ENCODE data around the gene WASF3. TPM values are rescaled to one million over a fixed set of nuclear protein-coding genes. Genes with fewer than 3 reads are reported as not detected.

WASF3 gene
- total and polyA plus RNA-seq, 2 donors = 0.42 to 2.7 TPM

- DNase-seq (ENCODE audit: low read depth in 6 of 9, low spot score in 9 of 9) = no peak
- Histone ChIP-seq H3K27me3 (ENCODE audit: control insufficient read depth in 2 of 2, insufficient read depth in 1 of 2, low read length in 1 of 2) (no peaks in the 10 kb centered on the region), H3K9me3 (ENCODE audit: control insufficient read depth in 2 of 2, insufficient read depth in 1 of 2, low read length in 1 of 2) (no peaks in the 10 kb centered on the region), H3K4me1 (ENCODE audit: control insufficient read depth in 2 of 2, insufficient read depth in 2 of 2, low read length in 2 of 2) (no peaks in the 10 kb centered on the region), H3K4me3 (ENCODE audit: low read length in 2 of 2) (no peak overlapping the region), H3K36me3 (ENCODE audit: control insufficient read depth in 2 of 2, insufficient read depth in 2 of 2, low read length in 1 of 2) (no peaks in the 10 kb centered on the region), H3K27ac (ENCODE audit: low read depth in 1 of 2, low read length in 1 of 2) (no peak overlapping the region)
- 84% methylated on average over 4 of the region's 4 CpGs for WGBS
Measured at GRCh38 chr13:26656919-26657318, 99.4 kb downstream of the WASF3 start.

GRCh38 chr13:26658448-26659385 lies 101.2 kb downstream of the WASF3 start:
- H3K27ac ChIP-seq (ENCODE audit: low read depth in 1 of 2, low read length in 1 of 2) = no peak overlapping the region
- no peak for DNase-seq (ENCODE audit: low read depth in 6 of 9, low spot score in 9 of 9)
- no peaks in the 10 kb centered on the region for H3K27me3 ChIP-seq (ENCODE audit: control insufficient read depth in 2 of 2, insufficient read depth in 1 of 2, low read length in 1 of 2)
- H3K4me3 ChIP-seq (ENCODE audit: low read length in 2 of 2) = no peak overlapping the region
- H3K36me3 ChIP-seq (ENCODE audit: control insufficient read depth in 2 of 2, insufficient read depth in 2 of 2, low read length in 1 of 2) = no peaks in the 10 kb centered on the region
- no peaks in the 10 kb centered on the region for H3K9me3 ChIP-seq (ENCODE audit: control insufficient read depth in 2 of 2, insufficient read depth in 1 of 2, low read length in 1 of 2)
- 89% methylated on average over 4 of the region's 4 CpGs for WGBS
- H3K4me1 ChIP-seq (ENCODE audit: control insufficient read depth in 2 of 2, insufficient read depth in 2 of 2, low read length in 2 of 2) = no peaks in the 10 kb centered on the region

- WGBS = 82% methylated on average over 5 of the region's 5 CpGs
Measured at GRCh38 chr13:26660185-26660584, 102.7 kb downstream of the WASF3 start.

GRCh38 chr13:26660766-26661165 lies 103.3 kb downstream of the WASF3 start:
- Histone ChIP-seq H3K4me1 (ENCODE audit: control insufficient read depth in 2 of 2, insufficient read depth in 2 of 2, low read length in 2 of 2) (no peaks in the 10 kb centered on the region), H3K4me3 (ENCODE audit: low read length in 2 of 2) (no peak overlapping the region), H3K9me3 (ENCODE audit: control insufficient read depth in 2 of 2, insufficient read depth in 1 of 2, low read length in 1 of 2) (no peaks in the 10 kb centered on the region), H3K27ac (ENCODE audit: low read depth in 1 of 2, low read length in 1 of 2) (no peak overlapping the region), H3K36me3 (ENCODE audit: control insufficient read depth in 2 of 2, insufficient read depth in 2 of 2, low read length in 1 of 2) (no peaks in the 10 kb centered on the region), H3K27me3 (ENCODE audit: control insufficient read depth in 2 of 2, insufficient read depth in 1 of 2, low read length in 1 of 2) (no peaks in the 10 kb centered on the region)
- 88% methylated on average over 6 of the region's 6 CpGs for WGBS
- DNase-seq (ENCODE audit: low read depth in 6 of 9, low spot score in 9 of 9) = no peak

More at GRCh38 chr13:26660185-26660584, 102.7 kb downstream of the WASF3 start:
- Histone ChIP-seq H3K9me3 (ENCODE audit: control insufficient read depth in 2 of 2, insufficient read depth in 1 of 2, low read length in 1 of 2) (no peaks in the 10 kb centered on the region), H3K27me3 (ENCODE audit: control insufficient read depth in 2 of 2, insufficient read depth in 1 of 2, low read length in 1 of 2) (no peaks in the 10 kb centered on the region), H3K4me3 (ENCODE audit: low read length in 2 of 2) (no peak overlapping the region), H3K4me1 (ENCODE audit: control insufficient read depth in 2 of 2, insufficient read depth in 2 of 2, low read length in 2 of 2) (no peaks in the 10 kb centered on the region), H3K27ac (ENCODE audit: low read depth in 1 of 2, low read length in 1 of 2) (no peak overlapping the region), H3K36me3 (ENCODE audit: control insufficient read depth in 2 of 2, insufficient read depth in 2 of 2, low read length in 1 of 2) (no peaks in the 10 kb centered on the region)
- no peak for DNase-seq (ENCODE audit: low read depth in 6 of 9, low spot score in 9 of 9)

GRCh38 chr13:26663791-26664190 lies 106.3 kb downstream of the WASF3 start:
- no peak overlapping the region for H3K4me3 ChIP-seq (ENCODE audit: low read length in 2 of 2)
- H3K27me3 ChIP-seq (ENCODE audit: control insufficient read depth in 2 of 2, insufficient read depth in 1 of 2, low read length in 1 of 2) = no peaks in the 10 kb centered on the region
- no peaks in the 10 kb centered on the region for H3K9me3 ChIP-seq (ENCODE audit: control insufficient read depth in 2 of 2, insufficient read depth in 1 of 2, low read length in 1 of 2)
- 84% methylated on average over 4 of the region's 4 CpGs for WGBS
- DNase-seq (ENCODE audit: low read depth in 6 of 9, low spot score in 9 of 9) = no peak
- H3K27ac ChIP-seq (ENCODE audit: low read depth in 1 of 2, low read length in 1 of 2) = no peak overlapping the region
- no peaks in the 10 kb centered on the region for H3K4me1 ChIP-seq (ENCODE audit: control insufficient read depth in 2 of 2, insufficient read depth in 2 of 2, low read length in 2 of 2)
- no peaks in the 10 kb centered on the region for H3K36me3 ChIP-seq (ENCODE audit: control insufficient read depth in 2 of 2, insufficient read depth in 2 of 2, low read length in 1 of 2)

GRCh38 chr13:26664286-26664685 lies 106.8 kb downstream of the WASF3 start:
- no peak overlapping the region for H3K27ac ChIP-seq (ENCODE audit: low read depth in 1 of 2, low read length in 1 of 2)
- no peaks in the 10 kb centered on the region for H3K4me1 ChIP-seq (ENCODE audit: control insufficient read depth in 2 of 2, insufficient read depth in 2 of 2, low read length in 2 of 2)
- no peaks in the 10 kb centered on the region for H3K27me3 ChIP-seq (ENCODE audit: control insufficient read depth in 2 of 2, insufficient read depth in 1 of 2, low read length in 1 of 2)
- WGBS = 97% methylated on average over 2 of the region's 2 CpGs
- no peaks in the 10 kb centered on the region for H3K9me3 ChIP-seq (ENCODE audit: control insufficient read depth in 2 of 2, insufficient read depth in 1 of 2, low read length in 1 of 2)
- no peaks in the 10 kb centered on the region for H3K36me3 ChIP-seq (ENCODE audit: control insufficient read depth in 2 of 2, insufficient read depth in 2 of 2, low read length in 1 of 2)
- DNase-seq (ENCODE audit: low read depth in 6 of 9, low spot score in 9 of 9) = no peak
- H3K4me3 ChIP-seq (ENCODE audit: low read length in 2 of 2) = no peak overlapping the region

GRCh38 chr13:26664876-26665275 lies 107.4 kb downstream of the WASF3 start:
- H3K4me1 ChIP-seq (ENCODE audit: control insufficient read depth in 2 of 2, insufficient read depth in 2 of 2, low read length in 2 of 2) = no peaks in the 10 kb centered on the region
- H3K9me3 ChIP-seq (ENCODE audit: control insufficient read depth in 2 of 2, insufficient read depth in 1 of 2, low read length in 1 of 2) = no peaks in the 10 kb centered on the region
- 89% methylated on average over 3 of the region's 3 CpGs for WGBS
- no peaks in the 10 kb centered on the region for H3K36me3 ChIP-seq (ENCODE audit: control insufficient read depth in 2 of 2, insufficient read depth in 2 of 2, low read length in 1 of 2)
- no peak overlapping the region for H3K27ac ChIP-seq (ENCODE audit: low read depth in 1 of 2, low read length in 1 of 2)
- H3K27me3 ChIP-seq (ENCODE audit: control insufficient read depth in 2 of 2, insufficient read depth in 1 of 2, low read length in 1 of 2) = no peaks in the 10 kb centered on the region
- DNase-seq (ENCODE audit: low read depth in 6 of 9, low spot score in 9 of 9) = no peak
- H3K4me3 ChIP-seq (ENCODE audit: low read length in 2 of 2) = no peak overlapping the region

- H3K4me3 ChIP-seq (ENCODE audit: low read length in 2 of 2) = no peak overlapping the region
- H3K4me1 ChIP-seq (ENCODE audit: control insufficient read depth in 2 of 2, insufficient read depth in 2 of 2, low read length in 2 of 2) = no peaks in the 10 kb centered on the region
- no peaks in the 10 kb centered on the region for H3K27me3 ChIP-seq (ENCODE audit: control insufficient read depth in 2 of 2, insufficient read depth in 1 of 2, low read length in 1 of 2)
- no peak overlapping the region for H3K27ac ChIP-seq (ENCODE audit: low read depth in 1 of 2, low read length in 1 of 2)
- 94% methylated on average over 5 of the region's 5 CpGs for WGBS
- no peaks in the 10 kb centered on the region for H3K36me3 ChIP-seq (ENCODE audit: control insufficient read depth in 2 of 2, insufficient read depth in 2 of 2, low read length in 1 of 2)
- no peak for DNase-seq (ENCODE audit: low read depth in 6 of 9, low spot score in 9 of 9)
- no peaks in the 10 kb centered on the region for H3K9me3 ChIP-seq (ENCODE audit: control insufficient read depth in 2 of 2, insufficient read depth in 1 of 2, low read length in 1 of 2)
Measured at GRCh38 chr13:26668357-26669146, 111.1 kb downstream of the WASF3 start.

GRCh38 chr13:26673890-26674289 lies 116.4 kb downstream of the WASF3 start:
- H3K4me3 ChIP-seq (ENCODE audit: low read length in 2 of 2) = no peak overlapping the region
- H3K4me1 ChIP-seq (ENCODE audit: control insufficient read depth in 2 of 2, insufficient read depth in 2 of 2, low read length in 2 of 2) = no peaks in the 10 kb centered on the region
- whole genome bisulfite sequencing = 98% methylated on average over 5 of the region's 5 CpGs
- no peaks in the 10 kb centered on the region for H3K36me3 ChIP-seq (ENCODE audit: control insufficient read depth in 2 of 2, insufficient read depth in 2 of 2, low read length in 1 of 2)
- H3K27ac ChIP-seq (ENCODE audit: low read depth in 1 of 2, low read length in 1 of 2) = no peak overlapping the region
- H3K27me3 ChIP-seq (ENCODE audit: control insufficient read depth in 2 of 2, insufficient read depth in 1 of 2, low read length in 1 of 2) = no peaks in the 10 kb centered on the region
- no peaks in the 10 kb centered on the region for H3K9me3 ChIP-seq (ENCODE audit: control insufficient read depth in 2 of 2, insufficient read depth in 1 of 2, low read length in 1 of 2)
- DNase-seq (ENCODE audit: low read depth in 6 of 9, low spot score in 9 of 9) = no peak
